NT2/D1 (cell line): ENCODE results near the gene CASP7.

ENCODE experiments used
- SUZ12 ChIP-seq: IDR thresholded peaks from 2 replicates; pipeline ENCODE4 v1.6.1; 2011; ENCODE audit not compliant: insufficient read length, insufficient read depth; ENCODE audit errors: extremely low read depth
- YY1 ChIP-seq: IDR thresholded peaks from 2 replicates; pipeline ENCODE4 v1.6.1; 2011; ENCODE audit not compliant: insufficient read length, insufficient read depth
- ZNF274 ChIP-seq: IDR thresholded peaks from 2 replicates; pipeline ENCODE4 v1.6.1; 2011; ENCODE audit warnings: mild to moderate bottlenecking, low read depth, low read length

DNA sequence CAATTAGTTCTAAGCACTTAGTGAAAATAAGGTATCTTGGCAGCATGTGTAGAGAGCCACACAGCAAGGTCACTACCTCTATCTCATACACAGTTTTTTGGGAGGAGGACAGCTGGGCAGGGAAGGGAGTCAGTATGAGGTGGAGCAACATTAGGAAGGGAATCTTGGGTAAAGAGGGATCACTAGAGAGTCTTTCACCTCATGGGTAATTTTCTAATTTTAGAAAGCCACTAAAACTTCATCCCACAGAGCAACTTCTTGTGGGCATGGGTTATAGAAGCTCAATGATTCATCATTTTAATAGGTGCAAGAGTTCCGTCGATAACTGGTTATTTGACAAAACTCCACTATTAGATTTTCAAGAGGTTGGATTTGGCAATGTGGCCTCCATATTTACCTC is 18.4 kb upstream of the CASP7 start:
- TF ChIP-seq SUZ12 (no peak), ZNF274 (no peak), YY1 (no peak)
